DMS79 treated with DMSO at 0.1 percent for 48 hours (cell line): ENCODE results near the gene CCDC77.
"Not testable (repeated sequence)": the region's sequence is repeated elsewhere in the genome, so short reads cannot be mapped to it uniquely, and the experiment has no call there.

Experiments used
- DNase-seq: peaks from one replicate; lab custom pipeline; 2025; lab: John Stamatoyannopoulos, UW

The CCDC77 gene

DNA sequence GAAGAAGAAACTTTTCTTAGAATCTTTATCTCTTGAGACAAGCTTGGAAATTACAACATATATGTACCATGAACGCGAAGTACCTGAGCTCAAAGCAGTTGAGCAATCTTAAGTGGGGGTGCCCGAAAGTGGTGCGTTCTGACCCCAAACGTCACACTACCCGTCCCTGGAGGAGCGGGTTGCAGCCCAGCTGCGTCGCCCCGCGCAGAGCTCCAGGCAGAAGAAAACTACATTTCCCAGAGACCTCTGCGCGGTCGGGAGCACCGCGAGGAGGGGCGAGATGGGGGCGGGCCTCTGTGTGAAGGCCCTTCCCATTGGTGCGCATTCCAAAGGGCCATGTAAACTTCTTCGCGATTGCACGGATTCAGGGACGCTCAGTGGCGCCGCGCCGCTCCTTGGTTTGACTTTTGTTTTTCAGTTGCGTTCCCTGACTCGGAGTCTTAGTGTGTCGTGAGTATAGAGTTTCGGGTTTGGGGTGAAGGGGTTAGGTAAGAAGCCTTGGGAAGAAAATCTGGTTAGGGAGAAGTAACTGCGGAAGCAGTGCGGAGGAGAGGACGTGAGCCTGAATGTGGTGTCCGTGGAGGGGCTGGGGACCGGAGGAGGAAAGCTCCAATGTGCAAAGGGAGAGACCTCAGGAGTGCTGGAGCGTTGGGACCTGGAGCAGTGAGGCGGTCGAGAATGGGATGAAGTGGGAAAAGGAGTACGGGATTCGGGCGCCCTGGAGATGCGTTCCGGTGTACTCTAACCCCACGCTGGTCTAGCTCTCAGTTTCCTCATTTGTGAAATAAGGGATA, at the start of gene CCDC77:
TSS of gene CCDC77 (plus strand) at position 410 of the 794 bp plus-strand sequence. CDS start 7,740 bp downstream, outside the sequence.
- no peak for DNase-seq

DNA sequence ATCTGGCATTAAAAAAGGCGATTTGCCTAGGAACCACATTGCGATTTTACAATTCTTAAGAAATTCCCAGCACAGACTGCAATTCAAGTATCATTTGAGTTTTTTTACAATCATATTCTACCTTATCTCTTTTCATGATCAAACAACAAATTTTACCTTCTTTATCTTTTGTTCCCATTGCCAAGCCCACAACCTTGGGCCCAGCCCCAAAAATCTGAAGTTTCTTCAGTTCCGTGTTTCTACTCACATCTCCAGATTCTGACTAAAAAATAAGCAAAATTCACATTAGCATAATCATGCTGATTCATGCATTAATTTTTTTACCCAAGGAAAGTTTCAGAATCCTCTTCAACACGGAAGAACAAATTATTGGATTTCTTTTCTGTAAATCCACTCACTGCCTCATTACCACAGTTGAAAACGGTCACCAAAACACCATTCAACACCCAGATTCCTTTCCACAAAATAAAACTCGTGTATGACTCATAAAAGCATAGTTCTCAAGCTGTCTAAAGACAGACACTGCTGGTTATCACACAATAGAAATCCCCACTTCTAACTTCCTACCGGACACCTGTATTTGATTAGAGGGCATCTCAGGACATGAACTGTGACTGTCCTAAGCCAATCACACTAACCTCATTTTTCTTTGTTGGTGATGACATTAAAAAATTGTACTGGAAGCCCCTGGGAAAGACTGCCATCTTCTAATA, 45.0 kb upstream of the CCDC77 start:
- DNase-seq, result no peak

GRCh38 chr12:359091-359490, 42.4 kb upstream of the CCDC77 start:
- DNase-seq, result no peak

- DNase-seq, result no peak
Observed at GRCh38 chr12:366820-367219, 34.6 kb upstream of the CCDC77 start.

DNA sequence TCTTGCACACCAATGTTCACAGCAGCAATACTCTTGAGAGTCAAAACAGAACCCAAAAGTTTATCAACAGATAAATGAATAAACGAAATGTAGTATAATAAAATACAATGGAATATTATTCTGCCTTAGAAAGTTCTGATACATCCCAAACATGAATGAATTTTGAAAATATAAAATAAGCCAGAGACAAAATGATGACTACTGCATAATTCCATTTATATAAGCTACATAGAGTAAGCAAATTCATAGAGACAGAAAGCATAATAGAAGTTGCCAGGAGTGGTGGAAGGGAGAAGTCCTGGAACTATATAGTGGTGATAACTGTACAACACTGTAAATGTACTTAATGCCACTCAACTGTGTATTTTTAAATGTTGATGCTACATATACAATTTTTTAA, 33.5 kb upstream of the CCDC77 start:
- DNase-seq, result no peak

DNA sequence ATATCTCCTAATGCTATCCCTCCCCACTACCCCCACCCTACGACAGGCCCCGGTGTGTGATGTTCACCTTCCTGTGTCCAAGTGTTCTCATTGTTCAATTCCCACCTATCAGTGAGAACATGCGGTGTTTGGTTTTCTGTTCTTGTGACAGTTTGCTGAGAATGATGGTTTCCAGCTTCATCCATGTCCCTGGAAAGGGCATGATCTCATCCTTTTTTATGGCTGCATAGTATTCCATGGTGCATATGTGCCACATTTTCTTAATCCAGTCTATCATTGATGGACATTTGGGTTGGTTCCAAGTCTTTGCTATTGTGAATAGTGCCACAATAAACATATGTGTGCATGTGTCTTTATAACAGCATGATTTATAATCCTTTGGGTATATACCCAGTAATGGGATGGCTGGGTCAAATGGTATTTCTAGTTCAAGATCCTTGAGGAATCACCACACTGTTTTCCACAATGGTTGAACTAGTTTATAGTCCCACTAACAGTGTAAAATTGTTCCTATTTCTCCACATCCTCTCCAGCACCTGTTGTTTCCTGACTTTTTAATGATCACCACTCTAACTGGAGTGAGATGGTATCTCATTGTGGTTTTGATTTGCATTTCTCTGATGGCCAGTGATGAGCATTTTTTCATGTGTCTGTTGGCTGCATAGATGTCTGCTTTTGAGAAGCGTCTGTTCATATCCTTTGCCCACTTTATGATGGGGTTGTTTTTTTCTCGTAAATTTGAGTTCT, 30.5 kb upstream of the CCDC77 start:
- DNase-seq, result not testable (repeated sequence)

- DNase-seq, result no peak
Observed at GRCh38 chr12:386651-387050, 14.8 kb upstream of the CCDC77 start.

- no peak for DNase-seq
Observed at GRCh38 chr12:388012-388411, 13.4 kb upstream of the CCDC77 start.

DNA sequence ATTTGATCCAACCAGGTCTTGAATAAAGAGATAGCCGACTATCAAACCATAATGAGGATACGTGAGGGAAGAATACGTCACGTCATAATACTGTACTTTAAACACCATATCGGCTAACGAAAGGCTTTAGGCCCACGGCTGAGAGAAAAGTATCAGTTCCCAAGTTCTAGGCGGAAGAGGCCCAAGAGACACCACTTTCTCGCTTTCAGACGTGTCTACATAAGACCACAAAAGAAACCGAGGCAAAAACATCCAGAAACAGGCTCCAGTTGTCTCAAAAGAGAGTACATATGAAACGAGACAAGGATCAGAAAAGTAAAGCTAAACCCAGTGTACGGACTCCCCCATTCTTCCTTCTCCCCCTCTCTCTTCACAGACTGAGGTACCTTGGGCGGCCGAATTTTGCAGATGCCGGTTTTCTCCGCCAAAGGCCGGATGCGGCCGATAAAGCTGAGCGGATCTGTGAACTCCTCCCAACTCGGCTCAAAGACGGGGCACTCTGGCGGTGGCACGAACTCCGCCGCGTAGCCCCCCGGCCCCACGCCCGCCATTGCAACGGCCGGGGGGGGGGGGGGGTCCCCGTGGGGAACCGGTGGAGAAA, 12.8 kb upstream of the CCDC77 start:
- no peak for DNase-seq

DNA sequence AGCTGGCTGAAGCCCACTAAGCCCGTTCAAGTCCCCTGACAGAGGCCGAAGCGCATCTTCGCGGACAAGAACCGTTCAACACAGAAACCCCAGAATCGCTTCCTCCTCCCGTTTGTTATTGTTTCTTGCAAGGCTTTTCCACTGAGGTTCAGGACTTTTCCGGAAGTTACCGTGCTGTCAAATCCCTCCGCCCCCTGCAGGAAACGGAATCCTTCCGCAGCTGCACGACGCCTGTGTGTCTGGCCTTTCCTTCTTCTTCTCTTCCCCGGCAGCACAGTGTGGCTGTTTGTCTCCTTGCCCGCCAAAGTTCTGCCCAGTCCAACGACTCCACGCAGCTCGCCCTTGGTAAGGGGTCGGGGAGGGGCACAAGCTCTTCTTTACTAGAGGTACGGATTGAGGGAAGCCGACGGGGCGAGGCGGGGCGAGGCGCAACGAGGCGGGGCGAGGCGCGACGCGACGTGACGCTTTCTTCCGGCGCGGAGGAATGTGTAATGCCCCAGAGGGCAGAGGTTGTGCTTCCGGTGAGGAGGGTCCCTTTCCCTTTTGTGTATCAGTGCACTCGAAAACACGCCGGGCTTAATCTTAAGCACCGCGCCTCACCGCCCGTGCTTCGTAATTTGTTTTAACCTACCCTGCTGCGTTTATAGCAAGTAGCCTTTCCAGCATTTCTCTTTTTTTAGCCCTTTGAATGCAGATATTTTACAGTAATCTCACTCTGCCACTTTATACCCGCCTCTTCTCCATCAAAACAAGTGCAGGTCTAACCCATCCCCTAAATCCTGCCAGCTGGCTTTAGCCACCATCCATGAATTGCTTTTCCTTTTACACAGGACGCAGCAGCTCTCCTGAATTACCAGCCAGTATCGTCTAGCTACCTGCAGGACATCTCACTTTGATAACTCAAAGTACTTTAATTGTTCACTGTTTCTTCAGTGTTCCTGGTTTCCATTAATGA, 12.0 kb upstream of the CCDC77 start, which contains the start of gene KDM5A:
TSS of gene KDM5A (minus strand) at position 179 of the 955 bp plus-strand sequence. CDS start 229 bp downstream, outside the sequence.
- no peak for DNase-seq

DNA sequence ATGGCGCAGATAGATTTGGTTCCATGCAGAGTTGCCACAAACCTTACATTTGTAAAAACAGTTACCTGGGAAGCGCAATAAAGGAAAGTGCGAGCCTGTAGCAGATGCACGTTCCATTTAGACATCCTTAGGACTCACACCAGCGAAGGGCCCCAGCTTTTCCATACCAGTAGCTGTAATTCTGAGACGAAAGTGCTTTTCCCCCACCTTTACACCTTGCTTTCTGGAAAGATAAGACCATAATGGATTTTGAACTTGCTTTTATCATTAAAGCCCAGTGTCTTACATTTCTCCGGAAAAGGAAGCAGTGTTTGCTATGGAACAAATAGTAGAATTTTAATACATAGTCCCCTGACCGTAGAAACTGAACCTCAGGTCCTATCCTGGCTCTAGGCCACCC, 616 bp upstream of the CCDC77 start:
- no peak for DNase-seq

GRCh38 chr12:402029-402389, 565 bp downstream of the CCDC77 start:
- DNase-seq, result no peak

GRCh38 chr12:414859-415258, 13.4 kb downstream of the CCDC77 start:
- no peak for DNase-seq

- no peak for DNase-seq
Observed at GRCh38 chr12:418432-418831, 17.0 kb downstream of the CCDC77 start.

DNA sequence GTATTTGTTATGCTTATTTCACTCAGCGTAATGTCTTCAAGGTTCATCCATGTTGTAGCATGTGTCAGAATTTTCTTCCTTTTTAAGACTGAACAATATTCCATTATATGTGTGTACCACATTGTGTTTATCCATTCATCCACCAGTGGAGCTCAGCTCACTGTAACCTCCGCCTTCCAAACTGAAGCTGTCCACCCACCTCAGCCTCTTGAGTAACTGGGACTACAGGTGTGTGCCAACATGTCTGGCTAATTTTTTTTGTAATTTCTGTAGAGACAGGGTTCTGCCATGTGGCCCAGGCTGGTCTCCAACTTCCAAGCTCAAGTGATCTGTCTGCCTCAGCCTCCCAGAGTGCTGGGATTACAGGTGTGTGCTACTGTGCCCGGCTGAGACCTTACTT, 21.1 kb downstream of the CCDC77 start:
- no peak for DNase-seq

DNA sequence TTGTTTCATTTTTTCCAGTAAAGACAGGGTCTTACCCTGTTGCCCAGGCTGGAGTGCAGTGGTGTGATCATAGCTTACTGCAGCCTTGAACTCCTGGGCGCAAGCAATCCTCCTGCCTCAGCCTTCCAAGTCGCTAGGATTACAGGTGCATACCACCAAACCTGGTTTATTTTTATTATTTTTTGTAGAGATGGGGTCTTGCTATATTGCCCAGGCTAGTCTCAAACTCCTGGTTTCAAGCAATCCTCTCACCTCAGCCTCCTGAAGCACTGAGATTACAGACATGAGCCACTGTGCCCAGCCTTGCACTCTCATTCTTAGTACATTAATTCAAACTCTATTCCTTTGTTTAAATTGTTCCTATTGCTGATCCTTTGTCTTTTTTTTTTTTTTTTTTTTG, 34.3 kb downstream of the CCDC77 start:
- DNase-seq, result not testable (repeated sequence)

- peak; percentile 24 for DNase-seq
Observed at GRCh38 chr12:442235-442884, 40.9 kb downstream of the CCDC77 start.

DNA sequence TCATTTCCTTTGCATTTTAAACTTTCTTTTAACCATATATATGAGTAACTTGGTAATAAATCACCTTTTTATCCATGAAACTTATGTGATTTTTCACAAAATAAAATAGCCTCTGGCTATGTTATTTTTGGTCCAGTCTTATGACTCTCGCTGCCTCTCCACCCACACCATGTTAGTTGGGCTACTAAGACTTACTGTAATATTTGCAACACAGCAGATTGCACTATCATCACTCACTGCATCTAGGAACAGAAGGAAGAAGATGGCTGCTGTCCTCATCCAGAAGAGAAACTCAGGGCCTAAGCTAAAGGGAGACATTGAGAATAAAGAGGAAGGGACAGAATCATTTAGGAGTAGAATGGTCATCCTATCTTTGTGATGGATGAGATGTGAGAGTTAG, 45.7 kb downstream of the CCDC77 start:
- DNase-seq, result no peak

DNA sequence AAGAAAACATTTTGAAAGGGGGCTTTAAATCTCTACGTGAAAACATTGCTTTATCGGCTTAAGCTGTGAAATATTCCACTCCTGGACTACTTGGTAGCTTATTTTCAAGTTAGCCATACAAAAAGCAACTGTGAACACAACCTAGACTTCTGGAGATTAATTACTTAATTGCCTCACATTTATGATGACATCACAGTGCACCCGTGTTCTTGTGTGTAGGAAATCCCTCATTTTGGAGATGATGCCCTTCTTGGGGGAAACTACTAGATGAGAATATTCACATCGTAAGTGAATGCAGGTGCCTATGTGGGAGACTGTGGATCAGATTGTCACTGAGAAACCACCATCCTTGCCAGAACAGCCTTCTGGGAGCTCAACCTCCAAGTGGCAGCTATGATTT, 47.8 kb downstream of the CCDC77 start:
- DNase-seq, result peak; percentile 78

DNA sequence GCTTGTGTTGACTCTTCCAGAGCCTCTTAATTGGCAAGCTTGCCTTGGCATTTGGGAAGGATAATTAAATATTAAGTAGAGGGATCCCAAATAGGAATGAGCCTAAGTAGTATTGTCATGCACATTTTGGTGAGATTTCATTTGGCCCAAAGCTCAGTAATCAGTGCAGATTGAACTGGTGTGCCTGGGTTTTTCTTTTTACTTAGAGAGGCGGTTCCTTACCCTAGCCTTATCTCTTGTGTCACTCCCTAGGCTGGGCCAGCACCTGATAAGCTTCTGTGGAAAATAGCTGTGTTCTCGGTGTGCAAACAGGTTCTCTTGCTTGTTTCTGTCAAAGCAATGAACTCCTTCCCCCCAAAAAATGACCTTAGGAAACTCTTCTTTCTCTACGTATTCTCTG, 49.0 kb downstream of the CCDC77 start:
- no peak for DNase-seq
